Measurements from ENCODE around the gene ATXN1. TPM values are rescaled to one million over a fixed set of nuclear protein-coding genes. Genes with fewer than 3 reads are reported as not detected.
A peak's percentile ranks its signal among the peaks of the same experiment; 100 is the strongest.
"Not testable (repeated sequence)": the region's sequence is repeated elsewhere in the genome, so short reads cannot be mapped to it uniquely, and the experiment has no call there.

ATXN1 gene
- total and polyA plus RNA-seq, 7 donors: 1.3 to 50.9 (median 21.6) TPM

GRCh38 chr6:16391451-16391912, 369.8 kb downstream of the ATXN1 start:
- intact Hi-C loops (cut with DNase I): loop anchor here in 1 of 2 donors (5.0 kb wide), 1 partner anchor 59 kb away; no protein-coding TSS in a partner anchor
- Histone ChIP-seq H3K4me1 (peaks cover 16% of the 10 kb centered on the region), H3K27ac (peak overlapping the region; percentile 66)

GRCh38 chr6:16390909-16391450, 370.3 kb downstream of the ATXN1 start:
- DNase-seq; H3K27me3 ChIP-seq (ENCODE audit: insufficient read depth in 3 of 3, low read length in 2 of 3); H3K4me3 ChIP-seq; H3K9me3 ChIP-seq; H3K36me3 ChIP-seq (ENCODE audit: insufficient read depth in 1 of 2, low read depth in 1 of 2): not testable (repeated sequence)
- 95 to 98% (median 96%) methylated on average over 6 of the region's 6 CpGs for WGBS, 3 donors
- Histone ChIP-seq H3K27ac (peak overlapping the region; percentile 66), H3K4me1 (peaks cover 16% of the 10 kb centered on the region)
- intact Hi-C loops (cut with DNase I): loop anchor here in 1 of 2 donors (5.0 kb wide), 1 partner anchor 59 kb away; no protein-coding TSS in a partner anchor
- ATAC-seq: peak in 1 of 4 donors; percentile 51

More at GRCh38 chr6:16391451-16391912, 369.8 kb downstream of the ATXN1 start:
- DNase-seq: no peak
- Histone ChIP-seq H3K9me3 (no peaks in the 10 kb centered on the region), H3K27me3 (ENCODE audit: insufficient read depth in 3 of 3, low read length in 2 of 3) (no peaks in the 10 kb centered on the region), H3K36me3 (ENCODE audit: insufficient read depth in 1 of 2, low read depth in 1 of 2) (no peaks in the 10 kb centered on the region), H3K4me3 (no peak overlapping the region)
- TF ChIP-seq CTCF (IDR thresholded peaks at IDR 0.05): no peak
- 47 to 66% (median 61%) methylated on average over 2 of the region's 2 CpGs for WGBS, 3 donors
- peak in 2 of 4 donors; percentile 25 to 75 for ATAC-seq

- ATAC-seq (no peak), DNase-seq (no peak)
- no peak for TF ChIP-seq CTCF (IDR thresholded peaks at IDR 0.05)
- Histone ChIP-seq H3K27me3 (ENCODE audit: insufficient read depth in 3 of 3, low read length in 2 of 3) (no peaks in the 10 kb centered on the region), H3K36me3 (ENCODE audit: insufficient read depth in 1 of 2, low read depth in 1 of 2) (no peaks in the 10 kb centered on the region), H3K4me3 (no peak overlapping the region), H3K4me1 (peaks cover 20% of the 10 kb centered on the region), H3K27ac (no peak overlapping the region), H3K9me3 (no peaks in the 10 kb centered on the region)
- intact Hi-C loops (cut with DNase I): loop anchor here in 1 of 2 donors (5.0 kb wide), 1 partner anchor 57 kb away; no protein-coding TSS in a partner anchor
- WGBS, 3 donors: 89 to 98% (median 92%) methylated on average over 2 of the region's 2 CpGs
These were observed 371.6 kb downstream of the ATXN1 start for GRCh38 chr6:16389642-16390041.

- no peak for ATAC-seq
These were observed 372.8 kb downstream of the ATXN1 start for GRCh38 chr6:16388488-16388887.

GRCh38 chr6:16386057-16386456, 375.2 kb downstream of the ATXN1 start:
- intact Hi-C loops (cut with DNase I): no loop called here
- Histone ChIP-seq H3K27me3 (ENCODE audit: insufficient read depth in 3 of 3, low read length in 2 of 3) (no peaks in the 10 kb centered on the region), H3K27ac (no peak overlapping the region), H3K4me3 (no peak overlapping the region), H3K4me1 (peaks cover 17% of the 10 kb centered on the region), H3K36me3 (ENCODE audit: insufficient read depth in 1 of 2, low read depth in 1 of 2) (no peaks in the 10 kb centered on the region), H3K9me3 (no peaks in the 10 kb centered on the region)
- no peak for DNase-seq
- TF ChIP-seq CTCF (IDR thresholded peaks at IDR 0.05): no peak
- ATAC-seq: no peak
- WGBS, 3 donors: 93 to 95% (median 95%) methylated on average over 5 of the region's 5 CpGs

More at GRCh38 chr6:16388488-16388887, 372.8 kb downstream of the ATXN1 start:
- H3K9me3 ChIP-seq: no peaks in the 10 kb centered on the region
- no peak for TF ChIP-seq CTCF (IDR thresholded peaks at IDR 0.05)
- WGBS, 3 donors: 83 to 90% (median 84%) methylated on average over 1 of the region's 1 CpG
- peaks cover 31% of the 10 kb centered on the region for H3K4me1 ChIP-seq
- H3K36me3 ChIP-seq (ENCODE audit: insufficient read depth in 1 of 2, low read depth in 1 of 2): no peaks in the 10 kb centered on the region
- H3K27me3 ChIP-seq (ENCODE audit: insufficient read depth in 3 of 3, low read length in 2 of 3): no peaks in the 10 kb centered on the region
- DNase-seq: no peak
- intact Hi-C loops (cut with DNase I): no loop called here
- no peak overlapping the region for H3K4me3 ChIP-seq
- no peak overlapping the region for H3K27ac ChIP-seq

All from psoas muscle (tissue), 8 donors.